HepG2 (cell line): ENCODE measurements around the gene GOLGA3. TPM values are rescaled to one million over a fixed set of nuclear protein-coding genes. Genes with fewer than 3 reads are reported as not detected.
A peak's percentile ranks its signal among the peaks of the same experiment; 100 is the strongest.

Experiments used
- ATAC-seq: fragments of 200-7000 bp; cut with Tn5 transposase; 3 replicates; pipeline ENCODE4 v1.9.1; 2020; ENCODE audit warnings: mild to moderate bottlenecking, moderate library complexity
- BruUV-seq: library from RNA; stranded (reverse); fragments of 400-500 nt; replicated peaks from 2 replicates; lab custom pipeline; 2021; lab: Mats Ljungman, UMichigan
- CTCF ChIA-PET: fragments of 300-600 bp; formaldehyde crosslinking; extraction: SDS; loops from one replicate; lab custom pipeline; 2021; ENCODE audit warnings: low total read pairs, inconsistent platforms, low intra/inter-chr PET ratio; lab: Yijun Ruan, JAX
- POLR2A ChIA-PET: fragments of 350-600 bp; sonication (Branson Sonifier 250); formaldehyde crosslinking; loops from one replicate; lab custom pipeline; 2020; ENCODE audit warnings: antibody characterized with exemption, inconsistent platforms; lab: Yijun Ruan, JAX
- DNase-seq: peaks from one replicate; pipeline ENCODE4 v3.0.0-alpha.2; 2015; ENCODE audit warnings: low spot score
- FAIRE-seq: peaks from 3 replicates; lab custom pipeline; 2011; peaks lifted over from hg19 to GRCh38; lab: Jason Lieb, UNC
- H2AFZ ChIP-seq: one replicate; pipeline ENCODE4 v1.6.1; 2011; ENCODE audit warnings: low read length, inconsistent platforms
- H3K27ac ChIP-seq: fragments of 300-600 bp; 3 replicates; pipeline ENCODE4 v1.8.0; 2011; ENCODE audit warnings: mixed run types, mild to moderate bottlenecking, mixed read lengths, low read length, inconsistent platforms; ENCODE audit not compliant: insufficient read depth; ENCODE audit errors: extremely low read length
- H3K27me3 ChIP-seq, 2 experiments: fragments of 200-600 bp in 1 of 2; 2 replicates in 1 of 2; 3 replicates in 1 of 2; pipeline versions ENCODE4 v1.6.0 to v1.8.0; 2011; ENCODE audit warnings: low read length in 2 of 2, mild to moderate bottlenecking in 2 of 2, moderate library complexity in 2 of 2, inconsistent platforms in 1 of 2; ENCODE audit not compliant: insufficient read depth in 2 of 2, control insufficient read depth in 1 of 2
- H3K36me3 ChIP-seq, 2 experiments: fragments of 200-600 bp in 1 of 2; replicated peaks in 1 of 2; 2 replicates in 1 of 2; 3 replicates in 1 of 2; pipeline versions ENCODE4 v1.5.1 to v1.8.0; 2011; ENCODE audit warnings: low read length in 2 of 2, inconsistent platforms in 1 of 2; ENCODE audit not compliant: insufficient read depth in 2 of 2, control insufficient read depth in 1 of 2
- H3K4me1 ChIP-seq: 2 replicates; pipeline ENCODE4 v1.5.1; 2012; ENCODE audit warnings: low read length, inconsistent platforms; ENCODE audit not compliant: insufficient read depth
- H3K4me2 ChIP-seq: 2 replicates; pipeline ENCODE4 v1.6.0; 2011; ENCODE audit warnings: low read depth, low read length, inconsistent platforms
- H3K4me3 ChIP-seq, 3 experiments: fragments of 200-600 bp in 1 of 3; sonication (generic), shearing (Covaris generic) in 1 of 3; replicated peaks in 1 of 3; 2 replicates each; pipeline ENCODE4 v1.5.1; 2011 to 2016; ENCODE audit warnings: low read length in 3 of 3, inconsistent platforms in 2 of 3, low read depth in 2 of 3, mild to moderate bottlenecking in 2 of 3, control low read depth in 1 of 3, mixed read lengths in 1 of 3; ENCODE audit not compliant: insufficient read depth in 1 of 3
- H3K79me2 ChIP-seq: one replicate; pipeline ENCODE4 v1.6.1; 2011; ENCODE audit warnings: low read length, inconsistent platforms; ENCODE audit not compliant: insufficient read depth
- H3K9ac ChIP-seq: 2 replicates; pipeline ENCODE4 v1.6.0; 2011; ENCODE audit warnings: mild to moderate bottlenecking, low read depth, low read length, inconsistent platforms; ENCODE audit not compliant: insufficient read depth
- H3K9me3 ChIP-seq: 2 replicates; pipeline ENCODE4 v1.5.1; 2012; ENCODE audit warnings: mild to moderate bottlenecking, low read length
- H4K20me1 ChIP-seq: 2 replicates; pipeline ENCODE4 v1.6.0; 2011; ENCODE audit warnings: inconsistent platforms, mild to moderate bottlenecking, low read length, moderate library complexity; ENCODE audit not compliant: insufficient read depth
- AGO2 ChIP-seq: fragments of 200-400 bp; formaldehyde crosslinking; optimal IDR thresholded peaks from 2 replicates; pipeline ENCODE3; 2017; ENCODE audit warnings: mild to moderate bottlenecking, low read depth, low read length, moderate library complexity
- MAFG ChIP-seq: sonication (generic); formaldehyde crosslinking; IDR thresholded peaks from 2 replicates; pipeline ENCODE4 v1.5.1; 2020; ENCODE audit warnings: mild to moderate bottlenecking, missing genetic modification reagents
- MIXL1 ChIP-seq: IDR thresholded peaks from 2 replicates; pipeline ENCODE4 v1.6.1; 2016
- SRSF1 ChIP-seq: fragments of 200-400 bp; formaldehyde crosslinking; optimal IDR thresholded peaks from 2 replicates; pipeline ENCODE3; 2017; ENCODE audit warnings: mild to moderate bottlenecking, low read depth, low read length, moderate library complexity
- ZNF678 ChIP-seq: sonication (generic); formaldehyde crosslinking; IDR thresholded peaks from 2 replicates; pipeline ENCODE4 v1.4.0; 2020; ENCODE audit warnings: mild to moderate bottlenecking, missing genetic modification reagents
- WGBS: methylation state at CpG from one replicate; pipeline ENCODE4 v1.1.6; 2017; ENCODE audit warnings: low lambda C conversion rate; 5-methylcytosine and 5-hydroxymethylcytosine counted together
- in situ Hi-C: cut with HindIII; loops from 2 replicates; pipeline ENCODE4 v1.10.0; 2017; ENCODE audit warnings: low pct_unique_long_range_greater_than_20kb; ENCODE audit not compliant: extremely low pct_ligation_motif_present
- intact Hi-C: fragments of 100-400 bp; cut with micrococcal nuclease; formaldehyde crosslinking; loops from one replicate; pipeline ENCODE4 v1.10.0; 2022; ENCODE audit not compliant: unreplicated experiment
- polyA plus RNA-seq, 8 experiments: library from polyadenylated mRNA; depleted of rRNA in 3 of 8; stranded (reverse) in 7 of 8; unstranded in 1 of 8; fragments of >200 nt; fragmentation: Illumina TruSeq in 4 of 8; extraction: Trizol in 4 of 8; gene quantifications; 2 replicates each; pipeline versions ENCODE4 v1.2.1 to v1.2.3, GENCODE V29; 2011 to 2016; ENCODE audit warnings: low read depth in 4 of 8, missing spikeins in 1 of 8, mixed read lengths in 1 of 8; ENCODE audit not compliant: insufficient read depth in 1 of 8
- total RNA-seq, 5 experiments: library from RNA; depleted of rRNA; stranded (reverse); fragments of >200 nt; fragmentation: Illumina TruSeq; extraction: Trizol; gene quantifications; 2 replicates each; pipeline ENCODE4 v1.2.3, GENCODE V29; 2016; ENCODE audit warnings: low read depth in 1 of 5
- TF ChIP-seq, protein P1 (sequence below): sonication (generic); formaldehyde crosslinking; IDR thresholded peaks from 2 replicates; pipeline ENCODE4 v1.9.0; 2021; ENCODE audit warnings: mild to moderate bottlenecking, missing genetic modification reagents
- TF ChIP-seq, protein P2 (sequence below): sonication (generic); formaldehyde crosslinking; conservative IDR thresholded peaks from 2 replicates; pipeline ENCODE4 v1.4.0; 2020; ENCODE audit warnings: missing genetic modification reagents

The GOLGA3 gene
- total and polyA plus RNA-seq, 2 of the 13 experiments (the other 11 are each of a cell fraction or from before 2014, with no cell fraction given), result 22.0 to 43.0 TPM

DNA sequence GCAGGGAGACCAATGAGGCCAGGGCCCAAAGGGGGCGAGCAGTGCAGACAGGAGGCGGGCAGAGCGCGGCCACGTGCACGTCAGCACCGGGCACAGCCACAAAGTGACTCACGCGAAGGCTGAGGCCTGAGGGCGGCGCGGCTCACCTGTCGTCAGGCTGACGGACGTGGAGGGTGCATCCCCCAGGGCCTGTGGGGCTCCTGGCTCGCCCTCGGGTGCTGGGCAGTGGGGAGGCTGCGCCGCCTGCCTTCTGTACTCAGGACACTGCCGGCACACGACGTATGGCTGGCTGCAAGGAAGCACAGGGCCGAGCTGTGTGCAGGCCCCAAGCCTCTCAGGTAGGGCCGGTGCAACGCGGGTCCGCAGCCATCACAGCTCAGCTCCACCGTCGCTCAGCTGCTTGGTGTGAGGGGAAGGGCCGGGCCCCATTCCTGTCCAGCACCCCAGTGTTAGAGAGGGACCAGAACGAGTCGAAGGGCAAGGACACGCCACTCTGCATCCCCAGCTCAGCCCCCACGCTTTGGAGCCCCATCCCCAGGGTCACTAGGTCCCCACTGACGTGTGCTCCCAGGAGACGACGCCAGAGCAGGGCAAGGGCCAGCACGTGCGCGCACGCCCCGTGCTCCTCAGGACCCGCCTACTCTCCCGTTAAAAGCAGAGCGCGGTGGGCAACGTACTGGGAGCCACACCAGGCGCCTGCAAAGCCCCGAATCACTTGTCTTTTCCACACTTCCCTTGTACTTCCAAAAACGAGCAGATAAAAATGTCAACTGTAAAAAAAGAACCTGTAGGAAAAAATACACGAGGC lies 24.8 kb upstream of the GOLGA3 start:
- POLR2A ChIA-PET, result no interaction called here
- BruUV-seq, result no TSS peak
- peaks cover 21 to 40% of the 10 kb centered on the region in 2 experiments; a peak in 4 of 5 replicates for H3K36me3 ChIP-seq

DNA sequence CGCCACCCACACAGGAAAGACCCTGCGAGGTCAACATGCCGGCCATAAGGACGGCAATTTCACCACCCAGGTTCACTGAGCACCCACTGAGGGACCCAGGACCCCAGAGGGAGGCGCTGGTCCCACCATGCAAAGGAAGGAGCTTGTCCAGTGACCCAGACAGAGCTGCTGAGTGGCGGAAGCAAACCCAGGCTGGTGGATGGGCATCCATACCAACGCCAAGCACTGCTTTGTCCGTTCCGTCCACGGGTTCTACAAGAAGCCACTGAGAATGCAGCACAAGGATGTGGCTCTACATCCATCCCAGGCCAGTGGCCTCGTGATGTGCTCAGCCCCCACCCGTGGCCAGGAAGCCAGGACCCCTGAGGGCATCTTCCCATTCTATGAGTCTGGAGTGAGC lies 23.8 kb upstream of the GOLGA3 start:
- intact Hi-C loops (no loop called here), in situ Hi-C loops (no loop called here)
- ATAC-seq, result no peak
- no peaks in the 10 kb centered on the region for H3K4me1 ChIP-seq
- WGBS, result 100% methylated on average over 6 of the region's 12 CpGs
- POLR2A ChIA-PET, result no interaction called here
- H3K9ac ChIP-seq, result no peak overlapping the region
- no peaks in the 10 kb centered on the region for H4K20me1 ChIP-seq
- no peak overlapping the region for H3K27ac ChIP-seq
- CTCF ChIA-PET, result no interaction called here
- no TSS peak for BruUV-seq
- H3K4me3 ChIP-seq, result no peak overlapping the region
- peaks cover 19 to 33% of the 10 kb centered on the region in 2 experiments; a peak in 4 of 5 replicates for H3K36me3 ChIP-seq
- H3K27me3 ChIP-seq, result no peaks in the 10 kb centered on the region
- DNase-seq, result no peak
- no peak for FAIRE-seq
- H3K9me3 ChIP-seq, result no peaks in the 10 kb centered on the region
- no peaks in the 10 kb centered on the region for H3K79me2 ChIP-seq
- H2AFZ ChIP-seq, result no peak overlapping the region
- H3K4me2 ChIP-seq, result no peak overlapping the region
- no peak for TF ChIP-seq ZNF678 (CRISPR knock-in tag)
- TF ChIP-seq, protein P1, sequence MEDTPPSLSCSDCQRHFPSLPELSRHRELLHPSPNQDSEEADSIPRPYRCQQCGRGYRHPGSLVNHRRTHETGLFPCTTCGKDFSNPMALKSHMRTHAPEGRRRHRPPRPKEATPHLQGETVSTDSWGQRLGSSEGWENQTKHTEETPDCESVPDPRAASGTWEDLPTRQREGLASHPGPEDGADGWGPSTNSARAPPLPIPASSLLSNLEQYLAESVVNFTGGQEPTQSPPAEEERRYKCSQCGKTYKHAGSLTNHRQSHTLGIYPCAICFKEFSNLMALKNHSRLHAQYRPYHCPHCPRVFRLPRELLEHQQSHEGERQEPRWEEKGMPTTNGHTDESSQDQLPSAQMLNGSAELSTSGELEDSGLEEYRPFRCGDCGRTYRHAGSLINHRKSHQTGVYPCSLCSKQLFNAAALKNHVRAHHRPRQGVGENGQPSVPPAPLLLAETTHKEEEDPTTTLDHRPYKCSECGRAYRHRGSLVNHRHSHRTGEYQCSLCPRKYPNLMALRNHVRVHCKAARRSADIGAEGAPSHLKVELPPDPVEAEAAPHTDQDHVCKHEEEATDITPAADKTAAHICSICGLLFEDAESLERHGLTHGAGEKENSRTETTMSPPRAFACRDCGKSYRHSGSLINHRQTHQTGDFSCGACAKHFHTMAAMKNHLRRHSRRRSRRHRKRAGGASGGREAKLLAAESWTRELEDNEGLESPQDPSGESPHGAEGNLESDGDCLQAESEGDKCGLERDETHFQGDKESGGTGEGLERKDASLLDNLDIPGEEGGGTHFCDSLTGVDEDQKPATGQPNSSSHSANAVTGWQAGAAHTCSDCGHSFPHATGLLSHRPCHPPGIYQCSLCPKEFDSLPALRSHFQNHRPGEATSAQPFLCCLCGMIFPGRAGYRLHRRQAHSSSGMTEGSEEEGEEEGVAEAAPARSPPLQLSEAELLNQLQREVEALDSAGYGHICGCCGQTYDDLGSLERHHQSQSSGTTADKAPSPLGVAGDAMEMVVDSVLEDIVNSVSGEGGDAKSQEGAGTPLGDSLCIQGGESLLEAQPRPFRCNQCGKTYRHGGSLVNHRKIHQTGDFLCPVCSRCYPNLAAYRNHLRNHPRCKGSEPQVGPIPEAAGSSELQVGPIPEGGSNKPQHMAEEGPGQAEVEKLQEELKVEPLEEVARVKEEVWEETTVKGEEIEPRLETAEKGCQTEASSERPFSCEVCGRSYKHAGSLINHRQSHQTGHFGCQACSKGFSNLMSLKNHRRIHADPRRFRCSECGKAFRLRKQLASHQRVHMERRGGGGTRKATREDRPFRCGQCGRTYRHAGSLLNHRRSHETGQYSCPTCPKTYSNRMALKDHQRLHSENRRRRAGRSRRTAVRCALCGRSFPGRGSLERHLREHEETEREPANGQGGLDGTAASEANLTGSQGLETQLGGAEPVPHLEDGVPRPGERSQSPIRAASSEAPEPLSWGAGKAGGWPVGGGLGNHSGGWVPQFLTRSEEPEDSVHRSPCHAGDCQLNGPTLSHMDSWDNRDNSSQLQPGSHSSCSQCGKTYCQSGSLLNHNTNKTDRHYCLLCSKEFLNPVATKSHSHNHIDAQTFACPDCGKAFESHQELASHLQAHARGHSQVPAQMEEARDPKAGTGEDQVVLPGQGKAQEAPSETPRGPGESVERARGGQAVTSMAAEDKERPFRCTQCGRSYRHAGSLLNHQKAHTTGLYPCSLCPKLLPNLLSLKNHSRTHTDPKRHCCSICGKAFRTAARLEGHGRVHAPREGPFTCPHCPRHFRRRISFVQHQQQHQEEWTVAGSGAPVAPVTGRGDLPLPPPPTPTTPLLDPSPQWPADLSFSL (CRISPR knock-in tag), result no peak
- TF ChIP-seq SRSF1, result no peak
- TF ChIP-seq MAFG (CRISPR knock-in tag), result no peak

More for the DNA sequence above, 24.8 kb upstream of the GOLGA3 start:
- DNase-seq, result no peak
- in situ Hi-C loops, result no loop called here
- FAIRE-seq, result no peak
- TF ChIP-seq AGO2 (peak; percentile 53), MIXL1 (CRISPR knock-in tag) (no peak)
- TF ChIP-seq, protein P2, sequence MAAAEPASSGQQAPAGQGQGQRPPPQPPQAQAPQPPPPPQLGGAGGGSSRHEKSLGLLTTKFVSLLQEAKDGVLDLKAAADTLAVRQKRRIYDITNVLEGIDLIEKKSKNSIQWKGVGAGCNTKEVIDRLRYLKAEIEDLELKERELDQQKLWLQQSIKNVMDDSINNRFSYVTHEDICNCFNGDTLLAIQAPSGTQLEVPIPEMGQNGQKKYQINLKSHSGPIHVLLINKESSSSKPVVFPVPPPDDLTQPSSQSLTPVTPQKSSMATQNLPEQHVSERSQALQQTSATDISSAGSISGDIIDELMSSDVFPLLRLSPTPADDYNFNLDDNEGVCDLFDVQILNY (CRISPR knock-in tag), result no peak
- TF ChIP-seq, all 625 proteins: peak for 1
- no peak overlapping the region for H3K4me2 ChIP-seq
- CTCF ChIA-PET, result no interaction called here
- H3K4me1 ChIP-seq, result no peaks in the 10 kb centered on the region
- H3K4me3 ChIP-seq, result no peak overlapping the region
- intact Hi-C loops, result no loop called here
- no peak overlapping the region for H3K9ac ChIP-seq
- no peak overlapping the region for H2AFZ ChIP-seq
- no peak for ATAC-seq
- no peaks in the 10 kb centered on the region for H3K79me2 ChIP-seq
- no peaks in the 10 kb centered on the region for H4K20me1 ChIP-seq
- WGBS, result 95% methylated on average over 31 of the region's 51 CpGs
- no peak overlapping the region for H3K27ac ChIP-seq
- no peaks in the 10 kb centered on the region for H3K9me3 ChIP-seq
- H3K27me3 ChIP-seq, result no peaks in the 10 kb centered on the region
